Panc1 (cell line): ENCODE results near the gene ACMSD. TPM values are rescaled to one million over a fixed set of nuclear protein-coding genes. Genes with fewer than 3 reads are reported as not detected.

Source experiments
- ATAC-seq: fragments of 200-7000 bp; cut with Tn5 transposase; 2 replicates; pipeline ENCODE4 v1.9.1; 2020; ENCODE audit warnings: mild to moderate bottlenecking, moderate library complexity
- BruUV-seq: library from RNA; stranded (reverse); fragments of 400-500 nt; replicated peaks from 2 replicates; lab custom pipeline; 2021; lab: Mats Ljungman, UMichigan
- CTCF ChIA-PET: fragments of 300-600 bp; sonication (Branson Sonifier 250); formaldehyde crosslinking; loops from one replicate; lab custom pipeline; 2022; ENCODE audit warnings: antibody characterized with exemption; lab: Charles Lee
- POLR2A ChIA-PET: fragments of 300-600 bp; sonication (Branson Sonifier 250); formaldehyde crosslinking; loops from one replicate; lab custom pipeline; 2022; ENCODE audit warnings: antibody characterized with exemption; lab: Charles Lee
- DNase-seq: peaks from one replicate; pipeline ENCODE4 v3.0.0-alpha.2; 2010; ENCODE audit warnings: low read depth, low spot score
- H3K27ac ChIP-seq: 2 replicates; pipeline ENCODE4 v1.5.1; 2011; ENCODE audit warnings: mild to moderate bottlenecking, low read length, inconsistent platforms
- H3K27me3 ChIP-seq: fragments of 200-500 bp; sonication (Bioruptor generic); 2 replicates; pipeline ENCODE4 v1.6.0; 2014; ENCODE audit warnings: low read length, inconsistent platforms; ENCODE audit not compliant: control insufficient read depth, insufficient read depth
- H3K36me3 ChIP-seq: fragments of 200-500 bp; sonication (Bioruptor generic); 2 replicates; pipeline ENCODE4 v1.5.1; 2014; ENCODE audit warnings: inconsistent platforms, mild to moderate bottlenecking, low read length, moderate library complexity; ENCODE audit not compliant: control insufficient read depth, insufficient read depth
- H3K4me1 ChIP-seq: 2 replicates; pipeline ENCODE4 v1.5.1; 2011; ENCODE audit warnings: inconsistent platforms, mild to moderate bottlenecking, low read length, moderate library complexity; ENCODE audit not compliant: control insufficient read depth, insufficient read depth
- H3K4me3 ChIP-seq, 2 experiments: 2 replicates each; pipeline ENCODE4 v1.5.1; 2011 to 2012; ENCODE audit warnings: low read depth in 2 of 2, low read length in 2 of 2, mild to moderate bottlenecking in 2 of 2, inconsistent platforms in 1 of 2, moderate library complexity in 1 of 2
- H3K9me3 ChIP-seq: fragments of 200-500 bp; sonication (Bioruptor generic); 2 replicates; pipeline ENCODE4 v1.5.1; 2014; ENCODE audit warnings: low read depth, mild to moderate bottlenecking, inconsistent platforms, low read length, moderate library complexity; ENCODE audit not compliant: control insufficient read depth, insufficient read depth
- CTCF ChIP-seq: fragments of 450-650 bp; IDR thresholded peaks from 2 replicates; pipeline ENCODE4 v1.5.1; 2017; ENCODE audit warnings: mild to moderate bottlenecking
- POLR2AphosphoS5 ChIP-seq: IDR thresholded peaks from 2 replicates; pipeline ENCODE4 v1.6.1; 2012; ENCODE audit warnings: mild to moderate bottlenecking, low read depth, low read length, moderate library complexity
- REST ChIP-seq, 2 experiments: IDR thresholded peaks; 2 replicates each; pipeline ENCODE4 v1.6.1; 2011 to 2012; ENCODE audit warnings: low read depth in 2 of 2, control low read depth in 1 of 2, low read length in 1 of 2, mild to moderate bottlenecking in 1 of 2, moderate library complexity in 1 of 2; ENCODE audit not compliant: insufficient read depth in 1 of 2
- SIN3A ChIP-seq: IDR thresholded peaks from 2 replicates; pipeline ENCODE4 v1.6.1; 2012; ENCODE audit warnings: low read depth, mild to moderate bottlenecking, low read length, moderate library complexity, borderline replicate concordance; ENCODE audit not compliant: insufficient read depth
- TCF7L2 ChIP-seq: IDR thresholded peaks from 2 replicates; pipeline ENCODE4 v1.6.1; 2011; ENCODE audit warnings: mild to moderate bottlenecking, low read depth, low read length, inconsistent platforms
- in situ Hi-C: cut with HindIII; loops from 2 replicates; pipeline ENCODE4 v1.10.0; 2016; ENCODE audit warnings: low sequenced_read_pairs, low pct_unique_long_range_greater_than_20kb
- intact Hi-C: fragments of 100-400 bp; cut with micrococcal nuclease; formaldehyde crosslinking; loops from one replicate; pipeline ENCODE4 v1.10.0; 2022; ENCODE audit not compliant: unreplicated experiment
- total RNA-seq: library from RNA; stranded (reverse); gene quantifications from one replicate; pipeline ENCODE4 v1.2.1, GENCODE V29; 2021; ENCODE audit not compliant: unreplicated experiment

ACMSD gene
- total RNA-seq, 1 experiment from 2014 or later = not detected

GRCh38 chr2:134855709-134856108 is 17.3 kb downstream of the ACMSD start:
- no peaks in the 10 kb centered on the region for H3K27me3 ChIP-seq
- in situ Hi-C loops (no loop called here), intact Hi-C loops (no loop called here)
- no peak overlapping the region for H3K27ac ChIP-seq
- no TSS peak for BruUV-seq
- CTCF ChIA-PET = interaction anchor here (0.6 kb wide), 1 partner anchor 60 kb away, joined by 3 read pairs; no protein-coding TSS in a partner anchor
- ATAC-seq (no peak), DNase-seq (no peak)
- TF ChIP-seq CTCF (no peak), REST (IDR thresholded peaks at IDR 0.05; ENCODE audit: insufficient read depth in 1 of 2, low read depth in 2 of 2, low read length in 1 of 2) (no peak), TCF7L2 (no peak), POLR2AphosphoS5 (no peak), SIN3A (no peak)
- POLR2A ChIA-PET = no interaction called here
- no peaks in the 10 kb centered on the region for H3K9me3 ChIP-seq
- no peak overlapping the region for H3K4me3 ChIP-seq
- H3K36me3 ChIP-seq = no peaks in the 10 kb centered on the region
- no peaks in the 10 kb centered on the region for H3K4me1 ChIP-seq

GRCh38 chr2:134858245-134858644 is 19.8 kb downstream of the ACMSD start:
- intact Hi-C loops (no loop called here), in situ Hi-C loops (no loop called here)
- no peaks in the 10 kb centered on the region for H3K9me3 ChIP-seq
- no peak overlapping the region for H3K27ac ChIP-seq
- ChIA-PET POLR2A (no interaction called here), CTCF (no interaction called here)
- no peaks in the 10 kb centered on the region for H3K27me3 ChIP-seq
- H3K4me1 ChIP-seq = no peaks in the 10 kb centered on the region
- no peak overlapping the region for H3K4me3 ChIP-seq
- no TSS peak for BruUV-seq
- DNase-seq (no peak), ATAC-seq (no peak)
- no peaks in the 10 kb centered on the region for H3K36me3 ChIP-seq
- TF ChIP-seq TCF7L2 (no peak), CTCF (no peak), POLR2AphosphoS5 (no peak), SIN3A (no peak), REST (IDR thresholded peaks at IDR 0.05; ENCODE audit: insufficient read depth in 1 of 2, low read depth in 2 of 2, low read length in 1 of 2) (no peak)
